Skeletal muscle tissue (tissue), 5 donors: ENCODE data around the gene CLCC1. TPM values are rescaled to one million over a fixed set of nuclear protein-coding genes. Genes with fewer than 3 reads are reported as not detected.
"Not testable (repeated sequence)": the region's sequence is repeated elsewhere in the genome, so short reads cannot be mapped to it uniquely, and the experiment has no call there.

Experiments
- H3K27ac ChIP-seq: one replicate; pipeline ENCODE4 v1.7.0; 2013; ENCODE audit warnings: mild to moderate bottlenecking, low read depth, low read length, inconsistent platforms
- H3K27me3 ChIP-seq, 3 donors: one replicate each; pipeline ENCODE4 v1.7.0; 2013; ENCODE audit warnings: low read length in 3 of 3; ENCODE audit not compliant: control insufficient read depth in 3 of 3, insufficient read depth in 3 of 3
- H3K36me3 ChIP-seq, 3 donors: one replicate each; pipeline ENCODE4 v1.7.0; 2013; ENCODE audit warnings: low read length in 3 of 3; ENCODE audit not compliant: control insufficient read depth in 3 of 3, insufficient read depth in 3 of 3
- H3K4me1 ChIP-seq, 3 donors: one replicate each; pipeline ENCODE4 v1.7.0; 2013; ENCODE audit warnings: low read length in 3 of 3, mild to moderate bottlenecking in 3 of 3; ENCODE audit not compliant: control insufficient read depth in 3 of 3, insufficient read depth in 3 of 3
- H3K4me3 ChIP-seq, 3 donors: one replicate each; pipeline ENCODE4 v1.7.0; 2013; ENCODE audit warnings: low read length in 3 of 3
- H3K9ac ChIP-seq, 3 donors: one replicate each; pipeline ENCODE4 v1.7.0; 2013; ENCODE audit warnings: low read length in 3 of 3, mild to moderate bottlenecking in 3 of 3, moderate library complexity in 2 of 3, low read depth in 1 of 3
- H3K9me3 ChIP-seq, 3 donors: one replicate each; pipeline ENCODE4 v1.7.0; 2013; ENCODE audit warnings: low read length in 3 of 3; ENCODE audit not compliant: control insufficient read depth in 3 of 3
- small RNA-seq: library from RNA; depleted of rRNA; stranded (forward); fragments of <200 nt; gene quantifications from one replicate; pipeline ENCODE3, GENCODE V24; 2014
- total RNA-seq: library from RNA; depleted of rRNA; stranded (reverse); fragments of >200 nt; gene quantifications from one replicate; pipeline ENCODE4 v1.2.3, GENCODE V29; 2014
- donor health status: Osteomylitis.

The CLCC1 gene
- total RNA-seq, 1 donor from 2014 or later = 23.5 TPM

DNA sequence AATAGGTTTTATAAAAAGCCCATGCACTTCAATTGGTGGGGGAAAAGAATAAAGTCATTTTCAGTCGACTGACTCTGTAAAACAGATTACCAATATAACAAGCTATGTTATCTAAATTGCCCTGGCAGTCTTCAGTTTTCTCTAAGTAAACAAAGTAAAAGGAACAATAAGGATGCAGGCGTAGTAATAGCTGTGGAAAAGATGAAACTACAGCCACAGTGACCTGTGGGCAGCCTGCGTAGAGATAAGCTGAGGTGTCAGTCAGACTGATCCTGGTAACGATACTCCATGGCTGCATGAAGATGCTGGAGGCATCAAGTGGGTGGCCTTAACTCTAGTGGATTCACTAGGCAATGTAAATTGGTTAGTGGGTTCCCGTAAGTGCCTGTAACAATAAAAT is 29.3 kb downstream of the CLCC1 start:
- Histone ChIP-seq H3K27ac (no peak overlapping the region), H3K4me3 (no peak overlapping the region), H3K4me1 (no peaks in the 10 kb centered on the region), H3K27me3 (no peaks in the 10 kb centered on the region), H3K9ac (no peak overlapping the region), H3K36me3 (peaks cover 27 to 81% (median 77%) of the 10 kb centered on the region in 3 donors), H3K9me3 (no peaks in the 10 kb centered on the region)

GRCh38 chr1:108927565-108927964 is 35.7 kb downstream of the CLCC1 start:
- H3K27ac ChIP-seq, H3K4me3 ChIP-seq, H3K9me3 ChIP-seq, H3K4me1 ChIP-seq, H3K9ac ChIP-seq, H3K27me3 ChIP-seq: not testable (repeated sequence)
- peaks cover 19 to 71% (median 61%) of the 10 kb centered on the region in 3 donors for H3K36me3 ChIP-seq

- H3K27ac ChIP-seq = no peak overlapping the region
- H3K27me3 ChIP-seq = no peaks in the 10 kb centered on the region
- no peak overlapping the region for H3K9ac ChIP-seq
- no peaks in the 10 kb centered on the region for H3K9me3 ChIP-seq
- H3K36me3 ChIP-seq = peaks cover 16 to 69% (median 47%) of the 10 kb centered on the region in 3 donors
- no peak overlapping the region for H3K4me3 ChIP-seq
- no peaks in the 10 kb centered on the region for H3K4me1 ChIP-seq
Observed at GRCh38 chr1:108925920-108926319, 37.4 kb downstream of the CLCC1 start.

GRCh38 chr1:108916788-108917187 is 46.5 kb downstream of the CLCC1 start:
- Histone ChIP-seq H3K4me1 (peaks cover 0 to 7% (median 3%) of the 10 kb centered on the region in 3 donors), H3K4me3 (no peak overlapping the region), H3K9me3 (no peaks in the 10 kb centered on the region), H3K36me3 (peaks cover 0 to 15% (median 0%) of the 10 kb centered on the region in 3 donors), H3K9ac (no peak overlapping the region), H3K27me3 (no peaks in the 10 kb centered on the region), H3K27ac (no peak overlapping the region)

Small RNA genes within 50 kb of the gene (small RNA-seq; reads per million reads assigned to genes)
- not detected for gene BX679664.2

Other genes with a start within 250 kb of the CLCC1 start
- gene STXBP3, start 216.8 kb downstream of the CLCC1 start, total RNA-seq = 28.2 TPM
- under 0.01 TPM for gene AKNAD1, start 106.4 kb downstream of the CLCC1 start, total RNA-seq
- gene GPSM2, start 86.5 kb downstream of the CLCC1 start, total RNA-seq = 67.3 TPM
- gene WDR47, start 78.6 kb upstream of the CLCC1 start, total RNA-seq = 13.0 TPM
- gene TAF13, start 112.5 kb upstream of the CLCC1 start, total RNA-seq = 23.0 TPM
- gene TMEM167B, start 127.3 kb upstream of the CLCC1 start, total RNA-seq = 20.4 TPM
- gene ELAPOR1, start 150.6 kb upstream of the CLCC1 start, total RNA-seq = under 0.01 TPM